Measurements from ENCODE around the gene OVCA2. TPM values are rescaled to one million over a fixed set of nuclear protein-coding genes. Genes with fewer than 3 reads are reported as not detected.

The OVCA2 gene
- total RNA-seq, 4 donors from 2014 or later: 5.4 to 73.3 (median 36.9) TPM

DNA sequence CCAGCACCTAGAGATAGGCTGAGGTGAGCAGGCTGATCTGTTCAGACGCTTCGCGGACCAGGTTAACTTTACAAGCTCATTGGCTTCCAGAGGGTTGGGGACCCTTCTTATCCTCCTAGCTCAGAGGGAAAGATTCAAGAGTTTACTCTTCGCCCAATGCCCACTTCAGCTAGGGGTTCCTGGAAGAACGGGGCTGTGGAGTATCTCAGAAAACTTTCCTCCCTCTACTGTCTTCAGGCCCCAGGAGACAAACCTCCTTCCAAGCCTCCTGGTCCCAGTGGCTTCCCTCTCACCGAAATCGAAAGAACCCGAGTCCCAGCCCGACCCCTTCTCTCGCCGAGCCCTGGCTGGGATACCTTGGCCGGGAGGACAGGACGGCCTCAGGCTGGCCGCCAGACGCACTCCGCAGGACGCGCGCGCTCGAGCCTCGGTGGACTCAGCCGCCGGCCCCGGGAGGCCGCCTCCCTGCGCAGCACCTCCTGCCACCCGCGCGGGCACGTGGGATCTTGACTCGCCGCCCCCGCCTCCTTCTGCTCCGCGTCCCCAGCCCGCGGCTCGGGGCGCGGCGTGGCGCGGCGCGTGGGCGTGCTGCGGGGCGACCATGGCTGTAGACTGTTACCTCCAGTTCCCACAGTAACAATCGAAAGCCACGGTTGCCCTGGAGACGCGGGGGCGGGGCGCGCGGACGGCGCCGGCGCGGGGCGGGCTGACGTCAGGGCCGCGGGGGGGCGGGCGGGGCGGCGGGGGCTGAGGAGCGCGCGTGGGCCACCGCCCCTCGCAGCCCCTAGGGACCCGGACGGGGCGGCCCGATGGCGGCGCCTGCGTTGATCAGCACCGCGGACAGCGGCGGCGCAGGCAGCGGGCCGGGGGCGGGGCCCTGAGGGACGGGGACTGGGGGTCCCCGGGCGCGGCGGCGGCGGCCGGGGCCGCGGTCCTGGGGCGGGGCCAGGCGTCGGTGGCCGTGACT, 7.8 kb downstream of the OVCA2 start:
- intact Hi-C loops (cut with DNase I; ENCODE audit: low total_unique reads): loop anchor here (5.0 to 10.0 kb wide), 2 partner anchors 125 to 233 kb away; no protein-coding TSS in a partner anchor
- H3K27me3 ChIP-seq: peaks cover 50% of the 10 kb centered on the region
- peak overlapping the region; percentile 30 to 83 (median 78) for H3K4me3 ChIP-seq
- no peaks in the 10 kb centered on the region for H3K36me3 ChIP-seq
- TF ChIP-seq, protein P1, sequence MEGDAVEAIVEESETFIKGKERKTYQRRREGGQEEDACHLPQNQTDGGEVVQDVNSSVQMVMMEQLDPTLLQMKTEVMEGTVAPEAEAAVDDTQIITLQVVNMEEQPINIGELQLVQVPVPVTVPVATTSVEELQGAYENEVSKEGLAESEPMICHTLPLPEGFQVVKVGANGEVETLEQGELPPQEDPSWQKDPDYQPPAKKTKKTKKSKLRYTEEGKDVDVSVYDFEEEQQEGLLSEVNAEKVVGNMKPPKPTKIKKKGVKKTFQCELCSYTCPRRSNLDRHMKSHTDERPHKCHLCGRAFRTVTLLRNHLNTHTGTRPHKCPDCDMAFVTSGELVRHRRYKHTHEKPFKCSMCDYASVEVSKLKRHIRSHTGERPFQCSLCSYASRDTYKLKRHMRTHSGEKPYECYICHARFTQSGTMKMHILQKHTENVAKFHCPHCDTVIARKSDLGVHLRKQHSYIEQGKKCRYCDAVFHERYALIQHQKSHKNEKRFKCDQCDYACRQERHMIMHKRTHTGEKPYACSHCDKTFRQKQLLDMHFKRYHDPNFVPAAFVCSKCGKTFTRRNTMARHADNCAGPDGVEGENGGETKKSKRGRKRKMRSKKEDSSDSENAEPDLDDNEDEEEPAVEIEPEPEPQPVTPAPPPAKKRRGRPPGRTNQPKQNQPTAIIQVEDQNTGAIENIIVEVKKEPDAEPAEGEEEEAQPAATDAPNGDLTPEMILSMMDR (IDR thresholded peaks at IDR 0.05): no peak
- no peak for TF ChIP-seq EP300 (IDR thresholded peaks at IDR 0.05; ENCODE audit: low read depth)
- TF ChIP-seq POLR2AphosphoS5 (IDR thresholded peaks at IDR 0.05): no peak
- no peak for TF ChIP-seq POLR2A (IDR thresholded peaks at IDR 0.05)
- H3K9me3 ChIP-seq: no peaks in the 10 kb centered on the region
- peak overlapping the region; percentile 7 to 74 (median 54) for H3K27ac ChIP-seq
- in situ Hi-C loops (cut with MboI; ENCODE audit: low pct_ligation_motif_present in 1 of 4, low pct_unique_long_range_greater_than_20kb in 1 of 4, low sequenced_read_pairs in 3 of 4): loop anchor here in 3 of 4 donors (25.0 kb wide), 4 partner anchors 113 to 387 kb away; partner anchors contain the start of genes PRPF8 (in 1 of the 3), TLCD2 (in 1 of the 3) and WDR81 (in 1 of the 3)
- 4% methylated on average over 38 of the region's 104 CpGs; no CpG with 5 or more reads in 1 of the 2 donors for WGBS, 2 donors (ENCODE audit: low coverage in 1 of 2)
- H3K4me1 ChIP-seq: peaks cover 16 to 44% (median 35%) of the 10 kb centered on the region in 4 donors
- DNase-seq: peak; percentile 90

DNA sequence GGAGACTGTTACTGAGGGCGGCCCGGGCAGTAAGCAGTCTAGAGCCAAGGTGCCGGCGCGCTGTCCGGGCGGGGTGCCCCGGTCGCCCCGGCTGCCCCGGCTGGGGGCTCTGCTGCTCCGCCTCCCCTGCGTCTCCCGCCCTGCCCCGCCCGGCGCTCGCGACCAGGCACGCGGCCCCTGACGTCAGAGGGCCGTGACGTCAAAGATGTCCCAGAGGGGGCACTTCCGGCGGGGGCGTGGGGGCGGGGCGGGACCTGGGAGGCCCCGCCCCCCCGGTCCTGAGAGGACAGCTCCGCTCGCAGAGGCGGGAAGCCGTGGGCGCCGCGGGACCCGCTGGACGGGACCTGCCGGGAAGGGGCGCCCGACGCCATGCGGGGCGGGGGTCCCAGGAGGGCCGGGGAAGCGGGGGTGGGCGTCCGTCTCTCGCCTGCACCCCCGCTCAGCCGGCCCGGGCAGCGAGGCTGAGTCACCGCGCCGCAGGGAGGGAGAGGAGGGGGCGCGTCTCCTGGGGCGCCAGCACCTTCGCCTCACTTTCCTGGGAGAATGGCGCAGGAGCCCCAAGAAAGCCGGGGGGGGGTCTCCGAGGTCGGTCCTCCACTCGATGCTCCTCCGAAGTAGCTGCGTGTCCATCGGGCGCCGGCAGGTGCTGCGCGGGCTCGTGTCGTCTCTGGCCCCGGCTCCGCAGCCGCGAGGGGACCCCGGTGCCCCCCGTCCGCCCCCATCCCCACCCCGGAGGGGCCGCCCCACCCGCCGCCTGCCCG, 8.7 kb downstream of the OVCA2 start:
- no peak for TF ChIP-seq POLR2AphosphoS5 (IDR thresholded peaks at IDR 0.05)
- Histone ChIP-seq H3K4me3 (peak overlapping the region in 3 of 4 donors; percentile 75 to 83 (median 81)), H3K9me3 (no peaks in the 10 kb centered on the region), H3K36me3 (no peaks in the 10 kb centered on the region), H3K27ac (peak overlapping the region; percentile 24 to 64 (median 52)), H3K4me1 (peaks cover 16 to 53% (median 42%) of the 10 kb centered on the region in 4 donors), H3K27me3 (peaks cover 57% of the 10 kb centered on the region)
- peak; percentile 68 for DNase-seq
- intact Hi-C loops (cut with DNase I; ENCODE audit: low total_unique reads) (loop anchor here (5.0 to 10.0 kb wide), 2 partner anchors 124 to 232 kb away; no protein-coding TSS in a partner anchor), in situ Hi-C loops (cut with MboI; ENCODE audit: low pct_ligation_motif_present in 1 of 4, low pct_unique_long_range_greater_than_20kb in 1 of 4, low sequenced_read_pairs in 3 of 4) (loop anchor here in 1 of 4 donors (25.0 kb wide), 1 partner anchor 112 kb away; no protein-coding TSS in a partner anchor)
- WGBS, 2 donors (ENCODE audit: low coverage in 1 of 2): 1% methylated on average over 42 of the region's 88 CpGs; no CpG with 5 or more reads in 1 of the 2 donors

DNA sequence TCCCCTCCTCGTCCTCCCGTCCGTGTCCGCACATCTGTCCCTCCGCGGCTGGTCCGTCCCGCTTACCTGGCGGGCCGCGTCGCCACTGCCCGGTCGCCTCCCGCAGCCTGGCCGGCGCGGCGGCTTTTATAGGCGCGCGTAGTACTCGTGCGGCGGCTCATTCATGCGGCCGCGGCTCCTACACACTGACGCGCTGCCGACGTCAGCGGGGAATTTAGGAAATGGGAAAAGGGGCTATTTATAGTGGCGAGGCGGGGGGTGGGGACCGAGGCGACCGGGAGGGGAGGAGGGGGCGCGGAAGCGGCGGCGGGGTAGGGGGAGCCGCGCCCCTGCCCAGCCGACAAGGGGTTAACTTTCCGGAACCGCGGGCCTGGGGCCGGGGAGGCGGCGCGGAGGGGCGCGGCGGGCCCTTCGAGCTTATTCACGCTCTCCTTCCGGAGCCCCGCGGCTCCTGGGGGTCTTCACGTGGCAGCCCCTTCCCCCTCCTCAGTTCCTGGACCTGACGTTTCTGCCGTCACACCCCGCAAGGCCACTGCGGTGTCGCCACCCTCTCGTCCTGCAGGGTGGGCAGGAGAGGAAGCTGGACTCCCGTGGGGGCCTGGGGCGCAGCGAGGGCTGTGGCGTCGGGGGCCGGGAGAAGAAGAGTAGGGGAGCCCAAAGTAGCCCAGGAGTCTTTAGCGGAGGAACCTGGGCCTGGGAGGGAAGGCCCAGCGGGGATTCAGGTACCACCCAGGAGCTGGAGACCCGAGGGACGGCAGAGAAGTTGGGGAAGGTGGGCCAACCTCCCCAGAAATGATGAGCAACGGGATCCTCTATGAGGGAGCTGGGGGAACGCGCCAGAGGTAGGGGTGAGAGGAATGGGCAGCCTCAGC, 9.5 kb downstream of the OVCA2 start:
- TF ChIP-seq POLR2AphosphoS5 (IDR thresholded peaks at IDR 0.05) (no peak), EP300 (IDR thresholded peaks at IDR 0.05; ENCODE audit: low read depth) (no peak), POLR2A (IDR thresholded peaks at IDR 0.05) (no peak)
- TF ChIP-seq, protein P1 (IDR thresholded peaks at IDR 0.05): no peak
- 7 to 49% methylated on average over 5 to 61 of the region's 81 CpGs for WGBS, 2 donors (ENCODE audit: low coverage in 1 of 2)
- Histone ChIP-seq H3K27ac (peak overlapping the region; percentile 24 to 64 (median 52)), H3K4me1 (peaks cover 16 to 58% (median 48%) of the 10 kb centered on the region in 4 donors), H3K27me3 (peaks cover 66% of the 10 kb centered on the region), H3K9me3 (no peaks in the 10 kb centered on the region), H3K36me3 (no peaks in the 10 kb centered on the region), H3K4me3 (peak overlapping the region in 3 of 4 donors; percentile 75 to 83 (median 81))
- intact Hi-C loops (cut with DNase I; ENCODE audit: low total_unique reads) (loop anchor here (5.0 to 10.0 kb wide), 2 partner anchors 124 to 231 kb away; no protein-coding TSS in a partner anchor), in situ Hi-C loops (cut with MboI; ENCODE audit: low pct_ligation_motif_present in 1 of 4, low pct_unique_long_range_greater_than_20kb in 1 of 4, low sequenced_read_pairs in 3 of 4) (loop anchor here in 1 of 4 donors (25.0 kb wide), 1 partner anchor 111 kb away; no protein-coding TSS in a partner anchor)
- peak; percentile 37 for DNase-seq

Measured in transverse colon (tissue), 4 donors.